VCaP (cell line): ENCODE results near the gene ZNF718.
"Not testable (repeated sequence)": the region's sequence is repeated elsewhere in the genome, so short reads cannot be mapped to it uniquely, and the experiment has no call there.

Experiments
- H3K27ac ChIP-seq: fragments of 450-650 bp; 2 replicates; pipeline ENCODE4 v1.5.1; 2017
- CTCF ChIP-seq: fragments of 450-650 bp; conservative IDR thresholded peaks from 2 replicates; pipeline ENCODE4 v1.5.1; 2017; ENCODE audit warnings: mild to moderate bottlenecking, moderate library complexity

ZNF718 gene

GRCh38 chr4:206054-206453, 81.8 kb downstream of the ZNF718 start:
- H3K27ac ChIP-seq = no peak overlapping the region
- TF ChIP-seq CTCF = no peak

GRCh38 chr4:208416-209096, 84.3 kb downstream of the ZNF718 start:
- not testable (repeated sequence) for H3K27ac ChIP-seq

GRCh38 chr4:211033-211511, 86.8 kb downstream of the ZNF718 start:
- TF ChIP-seq CTCF = no peak
- no peak overlapping the region for H3K27ac ChIP-seq

- no peak for TF ChIP-seq CTCF
- H3K27ac ChIP-seq = peak overlapping the region; percentile 79
Observed at GRCh38 chr4:212438-213188, 88.3 kb downstream of the ZNF718 start.

- H3K27ac ChIP-seq = peak overlapping the region; percentile 79
Observed at GRCh38 chr4:213189-213535, 88.9 kb downstream of the ZNF718 start.
